Skeletal muscle cell (primary cell): ENCODE measurements around the gene MYOM1.

Experiments
- DNase-seq: peaks from one replicate; pipeline ENCODE4 v3.0.0-alpha.2; 2010; ENCODE audit warnings: low read depth
- H3K4me3 ChIP-seq: 2 replicates; pipeline ENCODE4 v1.5.1; 2011; ENCODE audit warnings: low read depth, mild to moderate bottlenecking, control low read depth, low read length, moderate library complexity

Gene MYOM1

DNA sequence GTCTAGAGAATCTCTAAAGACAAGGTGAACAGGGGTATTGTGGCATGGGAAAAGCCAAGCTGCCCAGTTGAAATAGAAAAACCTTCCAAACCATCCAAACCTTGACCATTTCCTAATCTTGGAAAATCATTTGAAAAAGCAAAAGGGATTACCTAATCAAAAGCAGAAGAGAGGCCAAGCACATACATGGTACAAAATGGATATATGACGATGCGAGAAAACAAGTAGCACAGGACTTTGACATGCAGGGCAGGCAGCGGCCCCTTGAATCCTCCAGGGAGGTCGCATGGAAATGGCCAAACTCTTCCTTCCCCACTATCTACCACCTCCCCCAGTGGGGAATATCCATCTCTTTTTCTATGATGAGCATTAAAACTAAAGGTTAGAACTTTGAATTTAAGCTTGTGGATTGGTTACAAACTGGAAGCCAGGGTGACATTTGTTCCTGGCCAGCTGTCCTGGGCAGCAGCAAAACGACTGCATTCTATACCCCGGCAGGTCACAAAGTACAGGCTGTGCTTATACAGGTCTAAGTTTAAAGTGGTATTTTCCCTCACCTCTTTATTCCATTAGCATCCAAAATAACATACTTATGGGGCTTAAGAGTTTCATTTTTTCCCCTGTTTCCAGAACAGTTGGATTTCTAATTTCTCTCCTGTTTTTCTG is 24.7 kb downstream of the MYOM1 start:
- no peak overlapping the region for H3K4me3 ChIP-seq
- DNase-seq: no peak

DNA sequence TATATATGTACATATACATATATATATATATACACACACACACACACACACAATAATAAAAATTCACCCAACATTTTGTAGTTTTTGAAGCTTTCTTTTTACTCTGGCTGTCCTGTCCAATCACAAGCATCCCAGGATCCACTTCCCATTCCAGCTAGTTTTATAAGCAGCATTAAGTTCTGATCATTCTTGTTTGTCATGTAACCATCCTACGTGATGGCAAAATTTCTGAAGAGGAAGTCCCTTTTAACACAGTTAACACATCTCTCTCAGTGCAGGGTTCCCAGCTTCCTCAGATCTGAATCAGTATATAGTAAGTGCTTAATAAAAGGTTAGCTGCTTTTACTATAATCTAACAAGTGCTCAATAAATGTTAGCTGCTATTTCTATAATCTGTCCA is 26.4 kb downstream of the MYOM1 start:
- no peak overlapping the region for H3K4me3 ChIP-seq
- no peak for DNase-seq

DNA sequence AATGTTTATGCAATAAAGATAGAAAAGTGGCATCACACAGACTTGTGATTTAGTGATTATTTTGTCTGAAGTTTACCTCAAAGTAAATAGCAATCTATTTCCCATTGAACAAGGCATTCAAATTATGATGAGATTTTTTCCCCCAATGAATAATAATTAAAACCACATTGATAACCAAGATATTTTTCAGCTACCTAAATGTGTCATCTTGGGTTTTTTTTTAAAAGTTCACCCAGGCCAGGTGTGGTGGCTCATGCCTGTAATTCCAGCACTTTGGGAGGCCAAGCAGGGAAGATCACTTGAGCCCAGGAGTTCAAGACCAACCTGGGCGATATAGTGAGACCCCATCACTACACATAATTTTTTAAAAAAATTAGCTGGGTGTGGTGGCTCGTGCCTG is 27.0 kb downstream of the MYOM1 start:
- no peak overlapping the region for H3K4me3 ChIP-seq
- DNase-seq: no peak

DNA sequence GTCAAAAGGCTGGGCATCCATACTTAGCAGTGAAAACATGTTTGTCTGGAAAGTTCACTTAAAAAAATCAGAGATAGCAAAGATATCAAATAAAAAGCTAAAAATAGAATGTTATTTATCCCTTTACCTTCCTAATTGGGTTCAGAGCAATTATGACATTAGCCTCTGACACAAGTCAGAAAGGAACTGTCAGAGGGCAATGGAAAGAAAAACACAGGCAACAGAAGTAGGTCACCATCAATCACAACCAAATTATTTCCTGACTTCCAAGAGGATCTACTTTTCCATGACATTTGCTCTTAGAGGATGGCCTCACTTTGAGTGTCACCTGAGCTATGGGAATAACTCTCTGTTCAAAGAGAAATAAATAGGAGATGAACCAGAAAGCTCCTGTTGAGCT is 27.5 kb downstream of the MYOM1 start:
- H3K4me3 ChIP-seq: no peak overlapping the region
- no peak for DNase-seq

DNA sequence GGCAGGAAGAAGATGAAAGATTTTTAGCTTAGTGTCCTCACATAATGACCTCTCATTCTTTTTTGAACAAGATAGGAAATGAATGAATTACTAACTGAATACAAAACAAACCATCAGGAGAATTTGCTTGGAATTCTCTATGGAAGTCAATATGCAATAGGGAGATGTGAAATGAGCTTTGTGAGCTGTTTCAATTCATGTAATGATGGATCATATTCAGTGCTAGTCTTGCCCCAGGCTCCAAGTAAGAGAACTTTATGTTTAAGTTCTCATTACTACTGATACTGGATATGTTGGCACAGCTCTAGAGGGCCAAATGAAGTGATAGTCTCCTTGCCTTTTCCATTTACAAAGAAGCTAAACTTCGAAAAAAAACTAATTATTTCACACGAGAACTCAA is 29.2 kb downstream of the MYOM1 start:
- no peak for DNase-seq
- H3K4me3 ChIP-seq: no peak overlapping the region

DNA sequence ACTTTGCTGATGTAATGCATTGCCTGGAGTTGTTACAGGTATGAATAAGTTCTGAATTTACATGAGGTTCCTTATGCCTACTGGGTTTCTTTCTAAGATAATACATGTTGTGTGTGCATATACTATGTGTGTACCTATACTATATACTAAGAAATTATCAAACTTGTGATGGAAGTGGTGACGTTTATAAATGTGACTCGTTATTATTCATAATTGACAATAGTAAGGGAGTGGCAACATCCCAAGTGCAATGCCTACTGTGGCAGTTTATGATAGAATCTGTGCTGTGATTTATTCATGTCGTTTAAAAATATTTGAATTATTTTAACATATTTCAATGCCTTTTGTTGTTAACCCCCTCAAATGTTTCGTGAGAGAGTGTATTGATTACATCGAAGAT is 29.9 kb downstream of the MYOM1 start:
- DNase-seq: no peak
- H3K4me3 ChIP-seq: no peak overlapping the region

DNA sequence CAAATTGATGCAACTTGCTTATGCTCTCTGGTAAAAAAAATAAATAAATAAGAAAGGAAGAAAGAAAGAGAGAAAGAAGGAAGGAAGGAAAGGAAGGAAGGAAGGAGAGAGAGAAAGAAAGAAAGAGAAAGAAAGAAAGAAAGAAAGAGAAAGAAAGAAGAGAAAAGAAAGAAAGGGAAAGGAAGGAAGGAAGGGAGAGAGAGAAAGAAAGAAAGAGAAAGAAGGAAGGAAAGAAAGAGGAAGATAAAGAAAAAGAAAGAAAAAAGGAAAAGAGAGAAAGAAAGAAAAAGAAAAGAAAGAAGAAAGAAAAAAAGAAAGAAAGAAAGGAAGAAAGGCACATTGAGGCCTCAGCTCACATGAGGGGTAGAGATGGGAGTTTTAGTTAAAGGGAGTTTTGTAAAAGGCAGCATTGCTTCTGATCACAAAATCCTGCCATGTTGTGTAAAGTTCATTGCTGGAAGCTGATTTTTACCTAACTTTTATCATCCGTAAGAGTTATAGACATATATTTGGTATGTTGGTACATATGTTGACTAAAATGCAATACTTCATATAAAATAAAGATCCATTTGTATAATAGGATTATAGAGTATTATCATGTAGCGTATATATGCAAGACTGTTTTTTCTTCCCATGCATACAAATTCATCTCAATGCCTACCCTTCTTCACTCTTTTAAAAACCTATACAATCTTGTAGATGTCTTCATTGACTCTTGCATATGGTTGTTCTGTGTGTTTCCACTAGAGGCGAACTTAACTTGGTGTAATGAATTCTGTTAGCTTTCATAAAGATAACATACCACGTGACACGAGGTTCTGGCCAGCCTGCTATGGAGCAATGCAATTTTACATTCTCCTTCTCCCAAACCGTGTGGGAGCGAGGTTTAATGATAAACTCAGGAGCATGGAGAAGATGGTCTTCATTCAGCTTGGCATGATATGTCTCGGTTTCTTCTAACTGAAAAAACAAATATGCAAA is 32.8 kb downstream of the MYOM1 start:
- no peak for DNase-seq
- no peak overlapping the region for H3K4me3 ChIP-seq

DNA sequence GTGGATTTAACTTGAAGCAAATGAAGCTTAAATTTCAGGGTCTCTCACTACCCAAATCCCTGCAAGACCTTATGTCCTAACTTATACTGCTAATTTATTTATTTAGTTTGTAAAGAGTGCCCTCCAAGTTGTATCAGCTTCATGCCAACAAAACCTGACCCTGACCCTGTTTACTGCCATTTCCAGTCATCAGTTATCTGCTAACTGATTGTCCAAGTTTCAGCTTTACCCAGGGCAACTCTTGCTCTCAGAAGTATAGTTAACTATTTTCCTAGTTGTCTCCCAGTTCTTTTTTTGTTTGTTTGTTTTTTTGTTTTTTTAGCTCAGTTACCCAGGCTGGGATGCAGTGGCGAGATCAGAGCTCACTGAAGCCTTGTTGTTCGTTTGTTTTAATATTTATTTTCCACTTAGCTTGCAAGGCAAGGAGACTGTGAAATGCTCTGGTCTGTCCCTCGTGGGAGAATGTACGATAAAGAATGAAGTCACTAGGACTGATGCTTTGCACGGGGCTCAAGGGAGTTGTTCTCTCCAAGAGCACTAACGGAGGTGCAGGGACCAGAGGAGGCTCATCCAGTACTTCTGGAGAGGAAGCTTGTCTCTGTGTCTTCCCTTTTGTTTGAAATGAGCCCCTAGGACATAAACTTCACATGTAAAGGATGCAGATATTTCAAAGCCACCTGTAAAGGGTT is 35.3 kb downstream of the MYOM1 start:
- DNase-seq: no peak
- H3K4me3 ChIP-seq: no peak overlapping the region

DNA sequence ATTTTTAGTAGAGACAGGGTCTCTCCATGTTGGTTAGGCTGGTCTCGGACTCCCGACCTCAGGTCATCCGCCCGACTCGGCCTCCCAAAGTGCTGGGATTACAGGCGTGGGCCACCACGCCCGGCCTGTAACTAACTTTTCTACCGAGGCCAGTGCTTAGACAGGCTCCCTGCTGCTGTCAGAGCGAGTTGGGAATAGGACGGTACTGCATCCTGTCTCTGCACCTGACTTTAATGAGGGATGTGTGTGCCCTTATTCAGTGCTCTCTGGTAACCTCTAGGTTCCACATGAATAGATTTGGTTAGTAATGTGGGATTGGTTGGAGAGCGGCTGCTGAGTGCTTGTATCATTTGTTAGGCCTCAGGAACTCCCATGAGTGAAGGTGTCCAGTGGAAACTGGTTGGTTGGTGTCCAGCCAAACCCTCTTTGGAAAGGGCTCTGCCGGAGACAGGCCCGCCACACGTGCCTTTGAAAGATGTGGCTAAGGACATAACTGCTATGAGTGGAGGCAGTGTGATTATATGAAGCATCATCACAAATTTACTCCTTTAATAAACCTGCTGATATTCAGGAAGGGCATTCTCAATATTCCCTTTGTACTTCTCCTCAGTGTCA is 36.6 kb downstream of the MYOM1 start:
- no peak for DNase-seq
- no peak overlapping the region for H3K4me3 ChIP-seq

DNA sequence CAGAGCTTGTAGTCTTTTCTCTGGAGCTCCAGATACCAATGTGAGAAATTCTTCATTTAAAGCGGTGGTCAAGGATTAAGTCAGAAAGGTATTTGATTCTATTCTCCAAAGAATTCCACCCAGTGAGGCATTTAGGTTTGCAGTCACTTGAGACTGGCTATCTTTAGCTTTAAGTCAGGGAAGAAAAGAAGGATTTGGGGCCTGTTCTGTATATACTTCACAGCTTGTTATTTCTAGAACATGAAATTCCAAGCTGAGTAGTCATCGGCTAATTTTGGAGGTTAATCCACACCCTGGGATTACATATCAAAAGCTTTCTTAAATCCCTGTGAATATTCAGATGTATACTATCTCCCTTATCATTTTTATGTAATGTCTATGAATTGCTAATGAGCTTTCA is 39.4 kb downstream of the MYOM1 start:
- no peak overlapping the region for H3K4me3 ChIP-seq
- no peak for DNase-seq

DNA sequence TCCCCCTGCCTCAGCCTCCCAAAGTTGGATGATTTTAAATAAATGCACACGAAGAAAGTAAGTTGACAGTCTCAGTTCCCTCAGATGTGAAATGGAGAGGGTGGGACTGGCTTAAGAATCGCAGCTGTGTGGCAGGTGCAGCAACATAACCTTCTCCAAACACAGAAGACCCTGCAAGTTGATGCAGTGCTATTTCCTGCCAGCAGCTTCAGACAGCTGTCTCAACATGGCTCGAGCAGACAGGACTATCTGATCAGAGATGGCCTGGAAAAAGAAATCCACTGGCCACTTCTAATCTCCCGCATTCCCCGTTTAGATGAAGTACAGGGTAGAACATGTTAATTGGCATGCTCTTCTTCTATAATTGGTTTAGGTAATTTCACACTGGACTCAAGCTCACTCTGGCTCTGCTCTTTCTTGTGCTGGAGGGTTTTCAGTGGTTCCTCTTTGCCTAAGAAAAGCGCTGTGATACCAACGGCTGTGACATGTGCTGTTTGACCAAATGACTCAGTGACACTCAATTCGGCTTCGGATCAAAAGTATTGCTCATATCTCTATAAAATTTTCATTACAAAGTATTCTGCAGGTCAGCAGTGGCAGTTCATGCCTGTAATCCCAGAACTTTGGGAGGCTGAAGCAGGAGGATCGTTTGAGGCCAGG is 40.2 kb downstream of the MYOM1 start:
- no peak overlapping the region for H3K4me3 ChIP-seq
- DNase-seq: no peak

DNA sequence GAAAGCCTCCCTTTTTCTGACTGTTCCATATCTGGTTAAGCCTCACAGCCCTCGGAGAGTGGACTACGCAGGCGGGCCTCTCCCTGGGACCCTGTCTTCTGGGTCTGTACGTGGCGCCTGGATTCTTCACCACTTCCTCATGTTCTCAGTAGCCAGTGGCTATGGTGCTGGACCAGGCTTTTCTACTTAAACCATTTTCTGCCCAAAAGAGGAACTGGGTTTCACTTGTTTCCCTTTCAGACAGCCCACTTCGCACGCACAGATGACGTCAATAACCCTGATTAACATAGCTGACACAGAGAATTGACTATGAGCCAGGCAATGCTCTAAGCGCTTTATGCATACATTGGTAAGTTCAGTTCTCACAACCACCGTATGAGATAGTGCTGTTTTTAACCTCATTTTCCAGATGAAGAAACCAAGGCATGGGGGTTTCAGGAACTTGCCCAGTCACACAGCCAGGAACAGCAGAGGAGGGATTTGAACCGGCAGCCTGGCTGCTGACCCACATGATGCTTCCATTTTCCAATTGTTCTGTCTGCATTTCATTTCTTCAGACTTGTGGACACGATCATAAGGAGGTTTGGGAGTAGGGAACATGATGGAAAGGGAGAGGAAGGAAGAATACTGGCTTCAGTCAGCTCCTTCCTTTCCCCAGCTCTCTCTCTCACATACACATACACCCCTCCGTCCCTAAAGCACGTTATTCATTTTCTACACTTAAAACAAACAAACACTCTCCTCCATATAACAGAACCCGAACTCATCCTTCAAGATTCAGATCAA is 41.7 kb downstream of the MYOM1 start:
- DNase-seq: no peak
- no peak overlapping the region for H3K4me3 ChIP-seq

DNA sequence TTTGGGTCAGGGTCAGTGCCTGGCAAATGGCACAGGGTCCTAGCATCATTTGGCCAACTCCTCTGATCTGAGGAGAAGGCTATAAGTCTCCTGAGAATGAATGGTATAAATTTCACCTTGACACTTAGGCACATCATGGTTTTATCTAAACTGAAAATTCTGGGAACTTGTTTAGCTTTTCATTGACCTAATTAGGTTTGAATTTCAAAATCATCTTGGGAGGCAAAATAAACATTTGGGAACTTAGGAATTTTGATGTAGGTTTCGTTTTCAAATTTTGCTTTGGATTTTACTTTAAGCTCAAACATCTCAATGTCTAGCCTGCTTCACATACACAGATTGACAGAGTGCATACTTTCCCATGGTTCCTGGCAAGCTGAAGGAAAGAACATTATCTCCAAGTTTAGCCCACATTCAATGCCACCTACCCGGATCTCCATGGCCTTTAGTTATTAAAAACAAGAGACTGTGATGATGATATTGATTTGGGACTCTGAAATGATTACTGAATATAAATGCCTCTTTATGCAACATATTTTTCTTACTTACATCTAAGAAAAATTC is 44.5 kb downstream of the MYOM1 start:
- no peak for DNase-seq
- no peak overlapping the region for H3K4me3 ChIP-seq

DNA sequence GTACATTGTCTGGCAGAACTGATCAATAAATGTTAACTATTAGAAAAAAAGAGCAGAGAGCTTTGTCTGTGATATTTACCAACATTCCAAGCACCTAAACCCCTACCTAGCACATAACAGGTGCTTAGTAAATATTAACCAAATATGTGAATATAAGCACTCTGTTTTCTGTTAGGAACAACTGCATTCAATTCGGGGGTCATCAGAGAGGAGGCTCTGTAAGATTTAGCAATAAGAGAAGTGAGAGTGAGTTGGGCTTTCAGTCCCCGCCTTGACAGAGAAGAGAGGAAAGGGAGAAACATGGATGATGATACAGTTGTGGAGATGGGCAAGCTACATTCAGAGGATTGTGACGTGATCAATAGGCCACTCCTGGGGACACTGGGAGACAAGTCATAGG is 47.7 kb downstream of the MYOM1 start:
- H3K4me3 ChIP-seq: no peak overlapping the region
- no peak for DNase-seq

DNA sequence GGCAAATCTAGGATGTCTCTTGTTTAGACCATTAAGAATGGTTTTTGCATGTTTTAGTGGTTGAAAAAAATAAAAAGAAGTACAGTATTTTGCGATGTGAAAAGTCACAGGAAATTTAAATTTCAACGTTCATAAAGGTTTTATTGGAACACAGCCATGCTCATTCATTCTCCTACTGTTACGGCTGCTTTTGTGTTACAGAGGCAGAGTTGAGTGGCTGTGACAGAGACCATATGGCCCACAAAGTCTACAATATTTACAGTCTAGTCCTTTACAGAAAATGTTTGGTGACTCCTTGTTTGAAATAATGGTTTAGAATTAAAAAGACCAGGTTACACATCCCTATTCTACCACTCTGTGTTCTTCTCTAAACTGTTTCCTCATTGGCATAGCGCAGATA is 48.1 kb downstream of the MYOM1 start:
- no peak for DNase-seq
- no peak overlapping the region for H3K4me3 ChIP-seq

DNA sequence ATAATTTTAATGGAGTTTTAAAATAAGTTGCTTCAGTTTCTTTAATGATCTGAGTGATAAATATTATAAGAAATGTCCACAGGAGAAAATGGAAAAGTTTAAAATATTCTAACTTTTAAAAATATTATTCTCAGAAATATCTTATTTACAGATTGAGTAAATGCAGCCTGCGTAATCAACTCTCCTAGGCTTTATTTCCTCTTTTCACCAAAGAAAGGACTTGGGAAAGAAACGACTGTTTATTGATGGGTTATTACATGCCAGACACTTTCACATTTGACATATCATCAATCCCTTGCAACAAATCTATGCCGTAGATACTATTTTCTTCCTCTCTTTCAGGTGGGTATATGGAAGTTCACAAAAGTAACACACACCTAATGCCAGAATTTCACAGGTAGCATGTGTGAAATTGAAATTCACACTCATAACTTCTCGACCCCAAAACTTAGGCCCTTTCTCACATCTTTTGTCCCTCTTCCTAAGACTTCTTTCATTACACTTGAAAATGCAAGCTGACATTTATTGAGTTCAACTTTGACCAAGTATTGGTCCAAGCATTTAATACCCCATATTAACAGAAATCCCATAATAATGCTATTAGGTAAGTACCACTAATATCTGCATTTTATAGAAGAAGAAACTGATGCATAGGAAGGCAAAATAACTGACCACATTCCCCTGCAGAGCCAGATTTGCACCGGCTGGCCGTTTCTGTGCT is 49.2 kb downstream of the MYOM1 start:
- DNase-seq: no peak
- no peak overlapping the region for H3K4me3 ChIP-seq

DNA sequence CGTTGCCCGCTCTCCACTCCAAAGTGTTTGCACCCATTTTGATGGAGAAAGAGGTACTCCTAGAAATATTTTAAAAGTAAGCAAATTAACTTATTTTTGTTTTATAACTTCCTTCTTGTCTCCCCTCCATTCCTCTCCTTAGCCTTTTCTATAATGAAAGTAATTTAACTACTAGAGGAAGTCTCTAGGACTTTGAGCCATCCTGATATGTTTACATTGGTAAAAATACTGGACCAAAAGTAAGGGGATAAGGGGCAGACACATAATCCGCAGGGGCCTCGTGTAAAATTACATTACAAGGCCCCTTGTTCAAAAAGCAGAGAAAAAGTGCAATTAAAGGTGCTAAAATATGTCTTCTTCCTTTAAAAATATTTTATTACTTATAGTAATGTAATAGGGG is 55.4 kb downstream of the MYOM1 start:
- no peak overlapping the region for H3K4me3 ChIP-seq
- no peak for DNase-seq

DNA sequence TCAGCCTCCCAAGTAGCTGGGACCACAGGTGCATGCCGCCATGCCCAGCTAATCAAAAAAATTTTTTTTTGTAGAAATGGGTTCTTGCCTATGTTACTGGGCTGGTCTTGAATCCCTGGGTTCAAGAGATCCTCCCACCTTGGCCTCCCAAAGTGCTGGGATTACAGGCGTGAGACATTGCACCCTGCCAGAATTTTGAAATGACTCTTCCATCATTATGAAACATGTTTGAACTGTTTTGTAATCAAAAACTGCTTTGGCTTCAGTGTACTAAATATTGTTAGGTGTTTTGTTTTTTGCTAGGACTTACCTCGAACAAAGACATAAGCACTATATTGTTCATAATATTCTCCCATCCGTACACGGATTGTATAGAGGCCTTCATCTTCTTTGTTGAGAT is 55.8 kb downstream of the MYOM1 start:
- DNase-seq: no peak
- no peak overlapping the region for H3K4me3 ChIP-seq
